Cerebellar nuclear complex (tissue), 1 donor: ENCODE data around the gene ST3GAL5.
"Not testable (repeated sequence)": the region's sequence is repeated elsewhere in the genome, so short reads cannot be mapped to it uniquely, and the experiment has no call there.

Experiments
- DNase-seq, 2 experiments: peaks; one replicate each; lab custom pipeline; 2025; lab: John Stamatoyannopoulos, UW

The ST3GAL5 gene

GRCh38 chr2:85888684-85889626 is at the start of gene ST3GAL5:
Gene ST3GAL5, minus strand, starts transcription at chr2:85888990. Its CDS starts 85 bp downstream, at chr2:85888905.
- peak in 1 of 2 experiments; percentile 36 for DNase-seq

GRCh38 chr2:85938456-85938855 is 49.7 kb upstream of the ST3GAL5 start:
- no peak for DNase-seq

GRCh38 chr2:85937069-85937439 is 48.3 kb upstream of the ST3GAL5 start:
- DNase-seq: no peak

- DNase-seq: no peak
These were observed 47.8 kb upstream of the ST3GAL5 start for GRCh38 chr2:85936421-85937068.

- peak in 1 of 2 experiments; percentile 39 for DNase-seq
These were observed 47.0 kb upstream of the ST3GAL5 start for GRCh38 chr2:85935746-85936208.

- no peak for DNase-seq
These were observed 46.5 kb upstream of the ST3GAL5 start for GRCh38 chr2:85935170-85935745.

- DNase-seq: no peak
These were observed 45.2 kb upstream of the ST3GAL5 start for GRCh38 chr2:85933753-85934594.

GRCh38 chr2:85931151-85931550 is 42.4 kb upstream of the ST3GAL5 start:
- not testable (repeated sequence) for DNase-seq

GRCh38 chr2:85930129-85931124 is 41.6 kb upstream of the ST3GAL5 start:
- no peak for DNase-seq

- no peak for DNase-seq
These were observed 40.6 kb upstream of the ST3GAL5 start for GRCh38 chr2:85929096-85930050.

- DNase-seq: no peak
These were observed 38.3 kb upstream of the ST3GAL5 start for GRCh38 chr2:85926931-85927661.

GRCh38 chr2:85926526-85926925 is 37.7 kb upstream of the ST3GAL5 start:
- DNase-seq: no peak

GRCh38 chr2:85925216-85925671 is 36.5 kb upstream of the ST3GAL5 start:
- DNase-seq: no peak

- DNase-seq: no peak
These were observed 35.7 kb upstream of the ST3GAL5 start for GRCh38 chr2:85924522-85924921.

GRCh38 chr2:85922199-85922598 is 33.4 kb upstream of the ST3GAL5 start:
- no peak for DNase-seq

GRCh38 chr2:85921659-85922058 is 32.9 kb upstream of the ST3GAL5 start:
- no peak for DNase-seq

- no peak for DNase-seq
These were observed 32.2 kb upstream of the ST3GAL5 start for GRCh38 chr2:85920810-85921545.
